ENCODE measurements around the gene NCKIPSD.

Gene NCKIPSD

GRCh38 chr3:48678056-48678455 is 7.7 kb downstream of the NCKIPSD start:
- no peak for DNase-seq

- DNase-seq, result no peak
Observed at GRCh38 chr3:48674505-48674904, 11.2 kb downstream of the NCKIPSD start.

- DNase-seq, result no peak
Observed at GRCh38 chr3:48672522-48672921, 13.2 kb downstream of the NCKIPSD start.

- DNase-seq, result no peak
Observed at GRCh38 chr3:48664929-48665328, 20.8 kb downstream of the NCKIPSD start.

GRCh38 chr3:48664313-48664644 is 21.4 kb downstream of the NCKIPSD start:
- no peak for DNase-seq

DNA sequence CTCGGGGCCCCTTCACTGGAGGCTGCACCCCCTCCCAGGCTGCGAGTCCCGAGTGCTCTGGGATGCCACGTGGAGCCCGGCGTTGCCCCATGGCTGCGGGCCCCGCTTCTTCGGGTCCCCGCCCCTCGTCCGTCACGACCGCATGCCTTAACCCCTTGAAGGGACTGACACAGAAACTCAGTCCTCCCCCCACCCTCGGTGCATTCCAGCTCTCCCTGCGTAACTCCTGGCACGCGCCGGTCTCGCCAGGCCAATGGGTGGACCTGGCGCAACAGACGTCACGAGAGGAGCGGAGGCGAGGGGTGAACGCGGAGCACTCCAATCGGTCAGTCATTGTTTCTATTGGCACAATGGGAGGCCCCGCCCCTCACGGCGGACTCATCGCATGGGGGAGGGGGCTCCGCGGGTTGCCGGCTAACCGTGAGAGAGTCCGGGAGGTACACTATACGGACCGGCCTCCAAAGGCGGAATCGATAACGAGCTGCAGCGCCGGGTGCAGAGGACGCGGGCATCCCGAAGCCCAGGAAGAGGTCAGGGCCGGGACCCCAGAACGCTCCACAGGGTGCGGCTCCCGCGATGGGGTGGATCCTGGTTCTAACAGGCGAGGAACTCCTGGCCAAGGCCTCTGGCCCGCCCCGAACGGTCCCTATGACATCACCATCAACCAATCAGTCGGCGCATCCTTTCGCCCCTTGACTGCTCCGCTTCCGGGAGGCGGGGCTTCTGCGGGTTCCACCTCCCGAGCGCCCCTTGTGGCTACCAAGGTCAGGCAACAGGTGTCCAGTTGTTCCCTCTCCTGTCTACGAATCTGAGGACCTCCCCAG is 22.0 kb downstream of the NCKIPSD start:
- peak; percentile 90 to 94 for DNase-seq

DNA sequence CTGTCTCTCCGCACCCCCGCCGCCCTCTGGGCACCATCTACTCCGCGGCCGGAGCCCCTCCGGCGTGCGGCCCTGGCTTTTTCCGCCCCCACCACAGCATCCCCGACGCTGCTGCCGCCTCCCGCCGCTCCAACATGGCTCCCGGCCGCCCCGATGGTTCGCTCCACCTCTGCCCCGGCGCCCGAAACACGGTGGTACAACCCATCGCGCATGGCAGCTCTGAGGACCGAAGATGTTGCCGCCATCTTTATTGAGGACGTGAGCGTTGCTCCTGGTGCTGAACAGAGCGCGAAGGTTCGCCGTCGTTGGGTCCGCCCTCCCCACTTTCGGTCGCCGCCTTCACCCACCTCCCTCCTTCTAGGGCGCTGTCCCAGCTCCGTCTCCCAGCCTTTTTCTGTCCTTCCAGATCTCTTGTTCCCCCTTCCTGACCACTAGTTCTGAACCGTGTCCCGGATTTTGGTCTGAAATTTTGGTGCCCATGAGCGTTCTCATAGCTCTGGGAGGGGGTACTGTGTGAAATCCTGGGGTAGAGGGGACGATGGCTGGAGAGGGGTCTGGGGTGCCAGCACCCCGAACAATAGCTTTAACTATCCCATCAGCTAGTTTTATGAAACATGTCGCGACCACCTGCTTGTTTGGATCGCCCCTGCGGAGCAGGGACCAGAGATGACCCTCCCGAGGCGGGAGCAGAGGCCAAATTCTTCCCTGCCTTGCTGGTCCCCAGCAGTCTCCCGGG is 22.8 kb downstream of the NCKIPSD start, which contains the start of gene CELSR3:
Gene CELSR3, minus strand, starts transcription at position 134 of the 736 bp plus-strand sequence. CDS start 252 bp downstream, outside the sequence.
- peak; percentile 51 to 52 for DNase-seq

DNA sequence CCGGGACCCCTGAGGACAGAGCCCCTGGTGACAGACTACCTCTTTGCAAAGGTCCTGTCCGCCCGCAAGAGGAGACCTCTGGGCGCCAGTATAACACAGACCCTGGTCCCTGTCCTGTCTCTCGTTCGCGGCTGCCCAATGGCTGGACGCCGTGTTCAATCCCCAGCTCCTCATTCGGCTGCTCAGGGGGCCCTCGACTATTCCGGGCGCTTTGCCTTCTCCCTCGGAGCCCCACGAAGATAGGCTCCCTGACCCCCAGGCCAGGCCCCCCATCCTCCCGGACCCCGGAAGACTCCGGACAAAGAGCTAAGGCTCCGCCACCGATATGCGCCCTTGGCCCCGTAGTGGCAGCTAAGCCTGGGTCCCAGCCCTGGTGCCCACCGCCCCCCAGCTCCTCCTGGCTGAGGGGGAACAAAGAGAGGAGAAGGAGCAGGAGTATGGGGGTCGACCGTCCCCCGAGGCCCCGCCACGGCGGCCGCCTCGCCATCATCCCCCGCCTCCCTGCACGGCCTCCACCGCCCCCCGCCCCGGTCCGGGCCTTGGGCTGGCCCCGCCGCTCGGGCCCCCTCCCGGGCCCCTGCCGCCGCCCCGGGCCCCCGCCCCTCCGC is 23.5 kb downstream of the NCKIPSD start:
- DNase-seq, result no peak

- peak; percentile 70 to 77 for DNase-seq
Observed at GRCh38 chr3:48661501-48662144, 24.1 kb downstream of the NCKIPSD start.

GRCh38 chr3:48660800-48661400 is 24.8 kb downstream of the NCKIPSD start:
- DNase-seq, result no peak

DNA sequence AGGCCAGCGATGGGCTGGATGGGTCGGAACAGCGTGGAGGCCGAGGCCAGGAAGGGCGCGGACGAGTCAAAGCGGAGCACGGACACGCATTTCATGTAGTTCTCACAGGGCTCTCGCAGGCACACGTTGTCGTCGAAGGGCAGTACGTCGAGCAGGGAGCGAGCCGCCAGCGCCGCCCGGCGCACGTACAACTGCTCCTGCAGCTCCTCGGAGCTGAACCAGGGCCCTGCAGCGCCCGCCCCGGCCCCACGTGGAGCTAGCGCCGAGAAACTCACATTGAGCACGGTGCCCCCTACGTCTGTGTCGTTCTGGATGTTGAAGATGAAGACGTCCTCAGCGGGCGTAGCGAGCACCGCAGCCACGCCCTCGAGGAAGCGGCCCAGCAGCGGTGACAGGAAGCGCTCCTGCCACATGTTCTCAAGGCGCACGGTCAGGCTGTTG is 28.9 kb downstream of the NCKIPSD start:
- DNase-seq, result peak in 1 of 2 donors; percentile 20

GRCh38 chr3:48656061-48656840 is 29.5 kb downstream of the NCKIPSD start:
- peak; percentile 79 to 84 for DNase-seq

- DNase-seq, result peak in 1 of 2 donors; percentile 39
Observed at GRCh38 chr3:48655606-48656005, 30.1 kb downstream of the NCKIPSD start.

GRCh38 chr3:48655063-48655462 is 30.7 kb downstream of the NCKIPSD start:
- DNase-seq, result no peak

GRCh38 chr3:48652923-48653715 is 32.6 kb downstream of the NCKIPSD start:
- no peak for DNase-seq

GRCh38 chr3:48651771-48652170 is 33.9 kb downstream of the NCKIPSD start:
- DNase-seq, result no peak

DNA sequence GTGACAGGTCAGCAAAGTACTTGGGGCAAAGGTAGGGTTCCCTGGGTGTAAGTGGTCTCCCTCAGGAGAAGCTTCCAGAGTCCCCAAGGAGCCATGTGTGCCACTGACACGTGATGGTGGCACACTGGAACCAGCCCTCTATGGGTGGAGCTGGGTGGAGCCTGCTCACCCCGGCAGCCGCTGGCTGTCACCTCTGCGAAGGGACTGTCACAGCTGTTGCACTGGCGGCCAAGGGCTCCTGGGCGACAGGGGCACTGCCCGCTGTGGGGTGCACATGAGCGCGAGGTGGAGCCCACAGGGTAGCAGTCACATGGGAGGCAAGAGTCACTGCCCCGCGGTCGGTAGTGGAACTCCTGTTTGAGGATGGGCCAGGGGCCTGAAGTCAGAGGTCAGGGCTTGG is 35.0 kb downstream of the NCKIPSD start:
- no peak for DNase-seq

GRCh38 chr3:48648188-48648850 is 37.4 kb downstream of the NCKIPSD start:
- no peak for DNase-seq

GRCh38 chr3:48647714-48648113 is 38.0 kb downstream of the NCKIPSD start:
- DNase-seq, result no peak
